KOPT-K1 (cell line): ENCODE measurements around the gene LHPP.

Experiments
- H3K27ac ChIP-seq: fragments of 200-600 bp; sonication (generic); 2 replicates; pipeline ENCODE4 v1.5.1; 2016; ENCODE audit warnings: antibody characterized with exemption, mild to moderate bottlenecking, low read depth, low read length; ENCODE audit not compliant: poor library complexity, severe bottlenecking
- H3K36me3 ChIP-seq: fragments of 200-600 bp; sonication (generic); 2 replicates; pipeline ENCODE4 v1.5.1; 2017; ENCODE audit warnings: antibody characterized with exemption, mild to moderate bottlenecking, low read length, moderate library complexity; ENCODE audit not compliant: insufficient read depth
- H3K9me3 ChIP-seq: fragments of 200-600 bp; sonication (generic); 2 replicates; pipeline ENCODE4 v1.5.1; 2017; ENCODE audit warnings: antibody characterized with exemption, low read length, mild to moderate bottlenecking; ENCODE audit not compliant: insufficient read depth, poor library complexity, severe bottlenecking

The LHPP gene

DNA sequence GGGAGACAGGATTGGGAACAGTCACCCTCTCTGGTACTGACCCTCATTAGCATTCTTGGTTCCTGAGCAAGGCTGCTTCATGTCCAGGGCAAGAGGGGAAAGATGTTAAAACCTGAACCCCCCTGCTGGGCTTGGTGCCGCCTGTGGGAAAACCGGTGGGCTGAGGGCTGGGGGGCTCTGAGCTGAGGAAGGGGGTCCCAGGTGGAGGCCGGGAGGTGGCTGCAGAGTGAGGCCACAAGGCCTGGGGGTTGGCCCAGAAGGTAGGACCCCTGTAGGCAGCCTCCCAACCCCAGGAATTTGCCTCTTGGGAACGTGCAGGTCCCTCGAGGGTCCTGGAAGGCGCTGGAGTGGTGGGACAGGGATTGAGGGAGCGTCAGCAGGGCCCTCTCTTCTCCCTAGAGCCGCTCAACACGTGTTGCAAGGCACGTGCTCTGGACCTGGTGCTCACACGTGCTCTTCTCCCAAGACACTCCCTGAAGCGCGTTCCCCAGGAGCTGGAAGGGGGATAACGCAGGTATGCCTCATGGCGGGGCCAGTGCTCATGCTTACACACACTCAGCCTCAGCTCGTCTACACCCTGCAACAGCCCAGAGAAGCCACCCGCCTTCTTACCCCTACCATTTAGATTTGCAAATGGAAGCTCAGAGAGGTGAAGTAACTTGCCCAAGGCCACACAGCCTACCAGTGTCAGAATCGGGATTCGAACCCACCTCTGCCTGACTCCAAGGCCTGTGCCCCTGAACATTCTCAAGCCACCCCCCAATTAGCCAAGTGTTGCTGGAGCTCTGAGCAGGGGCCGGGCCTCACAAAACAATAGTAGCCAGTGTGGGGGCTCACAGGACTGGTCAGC, 64.4 kb downstream of the LHPP start:
- no peak overlapping the region for H3K27ac ChIP-seq
- no peaks in the 10 kb centered on the region for H3K9me3 ChIP-seq
- no peaks in the 10 kb centered on the region for H3K36me3 ChIP-seq

- Histone ChIP-seq H3K27ac (no peak overlapping the region), H3K36me3 (no peaks in the 10 kb centered on the region), H3K9me3 (no peaks in the 10 kb centered on the region)
Measured at GRCh38 chr10:124526621-124527267, 65.1 kb downstream of the LHPP start.

- Histone ChIP-seq H3K36me3 (no peaks in the 10 kb centered on the region), H3K9me3 (no peaks in the 10 kb centered on the region), H3K27ac (no peak overlapping the region)
Measured at GRCh38 chr10:124527874-124528395, 66.3 kb downstream of the LHPP start.

- no peaks in the 10 kb centered on the region for H3K9me3 ChIP-seq
- no peak overlapping the region for H3K27ac ChIP-seq
- H3K36me3 ChIP-seq: no peaks in the 10 kb centered on the region
Measured at GRCh38 chr10:124529661-124530214, 68.1 kb downstream of the LHPP start.

- no peaks in the 10 kb centered on the region for H3K9me3 ChIP-seq
- H3K27ac ChIP-seq: peak overlapping the region; percentile 31
- no peaks in the 10 kb centered on the region for H3K36me3 ChIP-seq
Measured at GRCh38 chr10:124530215-124530665, 68.6 kb downstream of the LHPP start.

- Histone ChIP-seq H3K9me3 (no peaks in the 10 kb centered on the region), H3K36me3 (no peaks in the 10 kb centered on the region), H3K27ac (peak overlapping the region; percentile 31)
Measured at GRCh38 chr10:124530816-124531215, 69.2 kb downstream of the LHPP start.

DNA sequence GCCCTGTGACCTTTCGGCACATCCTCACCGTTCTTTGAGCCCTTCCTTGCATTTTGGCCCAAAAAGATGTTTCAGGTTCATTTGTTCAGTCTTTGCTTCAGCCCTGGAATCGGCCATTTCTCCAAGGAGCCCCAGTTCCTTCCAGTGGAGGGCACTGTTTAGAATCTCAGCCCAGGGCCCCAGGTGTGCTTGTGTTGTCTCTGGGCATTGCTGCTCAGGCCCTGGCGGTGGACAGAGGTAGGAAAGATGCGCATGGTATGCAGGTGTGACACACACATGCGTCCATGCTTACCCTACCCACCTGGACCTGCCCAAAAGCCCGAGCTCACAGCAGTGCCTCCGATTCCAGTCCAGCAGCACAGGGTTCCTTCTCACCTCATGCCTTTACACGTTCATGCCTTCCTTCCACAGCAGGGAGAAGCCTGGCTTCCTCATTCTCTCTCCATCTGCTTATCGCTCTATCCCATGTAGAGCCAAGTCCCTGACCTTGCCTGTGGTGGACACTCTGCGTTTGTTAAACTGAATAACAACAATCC, 70.6 kb downstream of the LHPP start:
- Histone ChIP-seq H3K27ac (no peak overlapping the region), H3K9me3 (no peaks in the 10 kb centered on the region)

GRCh38 chr10:124532788-124533187, 71.2 kb downstream of the LHPP start:
- H3K9me3 ChIP-seq: no peaks in the 10 kb centered on the region
- H3K36me3 ChIP-seq: no peaks in the 10 kb centered on the region
- no peak overlapping the region for H3K27ac ChIP-seq

More for the DNA sequence above, 70.6 kb downstream of the LHPP start:
- H3K36me3 ChIP-seq: no peaks in the 10 kb centered on the region

DNA sequence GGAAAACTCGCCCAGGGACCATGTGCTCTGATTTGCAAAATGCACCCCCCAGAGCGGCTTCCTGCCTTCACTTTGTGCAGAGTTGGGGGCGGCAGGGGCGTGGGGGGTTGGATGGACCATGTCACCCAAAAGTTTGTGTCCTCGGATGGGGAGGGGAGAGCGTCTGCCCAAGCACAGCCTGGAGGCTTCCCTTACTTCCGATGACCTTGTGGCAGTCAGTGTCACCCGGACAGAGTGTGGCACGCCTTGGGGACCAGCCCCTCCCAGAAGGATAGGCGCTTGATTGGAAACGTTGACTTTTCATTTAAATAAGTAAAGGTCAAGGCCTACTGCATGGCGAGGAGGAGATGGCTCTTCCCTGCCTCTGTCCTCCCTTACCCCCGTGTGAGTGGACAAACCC, 71.6 kb downstream of the LHPP start:
- H3K9me3 ChIP-seq: no peaks in the 10 kb centered on the region
- H3K36me3 ChIP-seq: no peaks in the 10 kb centered on the region
- H3K27ac ChIP-seq: no peak overlapping the region

- Histone ChIP-seq H3K36me3 (no peaks in the 10 kb centered on the region), H3K9me3 (no peaks in the 10 kb centered on the region), H3K27ac (no peak overlapping the region)
Measured at GRCh38 chr10:124534231-124534798, 72.7 kb downstream of the LHPP start.

DNA sequence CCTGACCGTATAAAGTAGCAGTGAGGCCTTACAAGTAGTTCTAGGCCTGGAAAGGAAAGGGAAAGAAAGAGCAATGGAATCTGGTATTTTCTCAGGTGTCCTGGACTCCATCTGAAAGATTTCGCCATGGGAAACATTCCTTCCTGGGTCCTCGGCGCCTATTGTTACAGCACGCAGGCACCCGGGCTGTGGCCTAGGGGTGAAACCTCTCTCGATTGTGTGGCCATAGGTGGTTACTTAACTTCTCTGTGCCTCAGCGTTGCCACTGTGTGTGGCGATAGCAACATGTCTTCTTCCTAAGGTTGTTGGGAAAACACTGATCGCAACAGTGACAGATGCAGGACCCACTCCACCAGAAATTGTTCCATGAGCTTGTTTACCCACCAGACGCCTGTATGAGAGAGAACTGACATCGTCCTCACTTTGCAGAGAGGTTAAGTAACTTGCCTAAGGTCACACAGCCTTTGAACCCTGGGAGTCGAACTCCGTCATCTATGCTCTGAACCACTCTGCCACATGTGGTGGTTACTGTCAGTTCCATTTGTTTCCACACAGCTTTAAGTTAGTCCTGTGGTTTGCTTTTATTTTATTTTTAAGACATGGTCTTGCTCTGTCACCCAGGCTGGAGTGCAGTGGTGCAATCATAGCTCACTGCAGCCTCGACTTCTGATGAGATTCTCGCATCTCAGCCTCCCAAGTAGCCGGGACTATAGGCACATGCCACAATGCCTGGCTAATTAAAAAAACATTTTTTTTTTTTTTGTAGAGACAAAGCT, 73.4 kb downstream of the LHPP start:
- no peak overlapping the region for H3K27ac ChIP-seq

DNA sequence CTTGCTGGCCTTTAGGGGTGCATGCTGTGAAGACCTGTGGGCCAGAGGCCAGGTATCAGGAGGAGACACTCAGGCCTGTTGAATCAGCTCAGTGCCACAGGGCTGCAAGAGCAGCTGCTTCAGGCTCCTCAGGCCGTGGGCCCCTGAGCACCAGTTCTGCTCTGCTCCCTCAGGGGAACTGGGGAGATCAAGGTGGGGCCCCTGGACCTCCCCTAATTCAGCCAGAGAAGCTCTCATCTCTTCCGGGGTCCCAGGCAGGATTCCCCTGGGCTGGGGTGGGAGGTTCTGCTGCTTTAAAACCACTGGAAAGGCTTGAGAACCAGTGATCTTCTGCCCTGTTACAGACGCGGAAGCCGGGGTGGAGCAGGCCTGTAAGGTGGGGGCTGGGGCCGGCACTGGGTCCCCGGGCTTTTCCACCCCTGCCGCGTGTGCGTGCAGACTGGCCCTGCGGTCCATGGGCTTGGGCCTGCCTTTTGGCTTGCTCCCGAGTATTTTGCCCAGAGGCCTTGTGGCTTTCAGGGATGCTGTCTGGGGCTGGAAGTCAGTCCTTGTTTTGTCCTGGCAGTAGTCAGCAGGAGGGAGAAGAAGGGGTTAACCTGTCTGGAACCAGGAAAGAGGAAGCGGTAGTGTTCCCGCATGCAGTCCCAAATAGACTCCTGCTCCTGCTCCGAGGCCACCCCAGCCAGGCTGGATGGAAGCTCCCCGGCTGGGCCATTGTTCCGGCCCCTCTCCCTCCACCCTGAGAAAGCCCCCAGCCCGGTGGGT, 74.3 kb downstream of the LHPP start:
- Histone ChIP-seq H3K27ac (no peak overlapping the region), H3K36me3 (no peaks in the 10 kb centered on the region), H3K9me3 (no peaks in the 10 kb centered on the region)

More for the DNA sequence above, 73.4 kb downstream of the LHPP start:
- Histone ChIP-seq H3K36me3 (no peaks in the 10 kb centered on the region), H3K9me3 (no peaks in the 10 kb centered on the region)

DNA sequence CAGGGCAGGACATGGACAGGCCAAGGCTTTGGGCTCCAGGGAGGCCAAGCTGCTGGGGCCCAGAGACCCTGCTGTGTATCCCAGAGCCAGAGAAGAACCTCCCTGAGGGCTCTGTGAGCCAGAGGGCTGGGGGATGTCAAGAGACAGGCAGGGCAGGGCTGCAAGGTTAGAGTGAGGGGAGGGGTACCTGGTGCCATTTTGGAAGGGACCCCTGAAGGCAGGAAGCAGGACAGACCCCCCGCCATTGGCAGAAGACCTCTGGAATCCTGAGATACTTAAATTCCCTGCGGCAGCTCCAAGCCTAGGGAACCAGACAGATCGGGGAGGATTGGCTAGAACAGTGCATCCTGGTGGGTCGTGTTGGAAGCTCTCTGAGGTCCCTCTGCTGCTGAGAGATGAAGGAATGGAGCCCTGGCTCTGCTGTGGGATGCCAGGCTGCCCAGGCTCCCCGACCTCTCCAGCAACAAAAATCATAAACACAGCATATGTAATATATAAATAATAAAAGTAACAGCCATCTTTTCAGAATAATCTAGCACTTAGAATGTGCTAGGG, 75.0 kb downstream of the LHPP start:
- H3K9me3 ChIP-seq: no peaks in the 10 kb centered on the region
- no peaks in the 10 kb centered on the region for H3K36me3 ChIP-seq
- H3K27ac ChIP-seq: no peak overlapping the region
